Urinary bladder (tissue), 4 donors: ENCODE data around the gene AGAP1. TPM values are rescaled to one million over a fixed set of nuclear protein-coding genes. Genes with fewer than 3 reads are reported as not detected.

Experiments used
- DNase-seq: peaks from one replicate; pipeline ENCODE4 v3.0.0-alpha.2; 2015; ENCODE audit errors: extremely low spot score
- H3K27ac ChIP-seq: one replicate; pipeline ENCODE4 v1.5.1; 2013; ENCODE audit warnings: low read depth, mild to moderate bottlenecking, moderate library complexity
- H3K36me3 ChIP-seq: one replicate; pipeline ENCODE4 v1.6.1; 2013; ENCODE audit warnings: mild to moderate bottlenecking, moderate library complexity; ENCODE audit not compliant: insufficient read depth
- H3K4me1 ChIP-seq: one replicate; pipeline ENCODE4 v1.6.1; 2013; ENCODE audit warnings: mild to moderate bottlenecking, moderate library complexity; ENCODE audit not compliant: insufficient read depth
- H3K4me3 ChIP-seq: one replicate; pipeline ENCODE4 v1.5.1; 2013; ENCODE audit warnings: low read depth, low read length
- WGBS: extraction: QIAGEN DNeasy Blood & Tissue Kit; methylation state at CpG from one replicate; pipeline ENCODE4 v1.1.7; 2013; 5-methylcytosine and 5-hydroxymethylcytosine counted together
- polyA plus RNA-seq: library from polyadenylated mRNA; stranded (reverse); fragments of 200-250 nt; gene quantifications from one replicate; pipeline ENCODE4 v1.2.3, GENCODE V29; 2013
- total RNA-seq: library from RNA; depleted of rRNA; stranded (reverse); fragments of >200 nt; gene quantifications from one replicate; pipeline ENCODE4 v1.2.3, GENCODE V29; 2014
- donor health status: healthy with polysubstance abuse.
- donor health status: healthy.

The AGAP1 gene
- total and polyA plus RNA-seq, 2 donors = 12.8 to 24.7 TPM

- 89% methylated on average over 13 of the region's 13 CpGs for WGBS
- Histone ChIP-seq H3K27ac (no peak overlapping the region), H3K4me3 (no peak overlapping the region), H3K36me3 (no peaks in the 10 kb centered on the region), H3K4me1 (no peaks in the 10 kb centered on the region)
- DNase-seq = no peak
Observed at GRCh38 chr2:235964787-235965390, 471.0 kb downstream of the AGAP1 start.

- 89% methylated on average over 6 of the region's 6 CpGs for WGBS
- H3K4me3 ChIP-seq = no peak overlapping the region
- H3K4me1 ChIP-seq = no peaks in the 10 kb centered on the region
- no peak for DNase-seq
- H3K27ac ChIP-seq = no peak overlapping the region
- H3K36me3 ChIP-seq = peaks cover 1% of the 10 kb centered on the region
Observed at GRCh38 chr2:235966396-235966795, 472.6 kb downstream of the AGAP1 start.

GRCh38 chr2:235966932-235967757, 473.3 kb downstream of the AGAP1 start:
- no peak overlapping the region for H3K4me3 ChIP-seq
- WGBS = 95% methylated on average over 26 of the region's 26 CpGs
- H3K27ac ChIP-seq = no peak overlapping the region
- no peak for DNase-seq
- no peaks in the 10 kb centered on the region for H3K4me1 ChIP-seq
- peaks cover 1% of the 10 kb centered on the region for H3K36me3 ChIP-seq

- WGBS = 94% methylated on average over 8 of the region's 8 CpGs
Observed at GRCh38 chr2:235968155-235968554, 474.3 kb downstream of the AGAP1 start.

GRCh38 chr2:235968616-235969324, 474.9 kb downstream of the AGAP1 start:
- no peak for DNase-seq
- Histone ChIP-seq H3K27ac (no peak overlapping the region), H3K4me3 (no peak overlapping the region), H3K4me1 (no peaks in the 10 kb centered on the region), H3K36me3 (peaks cover 1% of the 10 kb centered on the region)
- WGBS = 93% methylated on average over 18 of the region's 18 CpGs

More at GRCh38 chr2:235968155-235968554, 474.3 kb downstream of the AGAP1 start:
- H3K36me3 ChIP-seq = peaks cover 1% of the 10 kb centered on the region
- DNase-seq = no peak
- no peaks in the 10 kb centered on the region for H3K4me1 ChIP-seq
- H3K4me3 ChIP-seq = no peak overlapping the region
- no peak overlapping the region for H3K27ac ChIP-seq

GRCh38 chr2:235970204-235971040, 476.6 kb downstream of the AGAP1 start:
- no peak overlapping the region for H3K4me3 ChIP-seq
- no peaks in the 10 kb centered on the region for H3K4me1 ChIP-seq
- no peak overlapping the region for H3K27ac ChIP-seq
- WGBS = 93% methylated on average over 23 of the region's 23 CpGs
- DNase-seq = no peak
- peaks cover 1% of the 10 kb centered on the region for H3K36me3 ChIP-seq

GRCh38 chr2:235976516-235976915, 482.7 kb downstream of the AGAP1 start:
- no peak for DNase-seq
- 95% methylated on average over 6 of the region's 6 CpGs for WGBS
- no peak overlapping the region for H3K27ac ChIP-seq
- H3K36me3 ChIP-seq = no peaks in the 10 kb centered on the region
- H3K4me3 ChIP-seq = no peak overlapping the region
- no peaks in the 10 kb centered on the region for H3K4me1 ChIP-seq

- DNase-seq = no peak
Observed at GRCh38 chr2:235976956-235977355, 483.1 kb downstream of the AGAP1 start.

GRCh38 chr2:235977445-235977844, 483.6 kb downstream of the AGAP1 start:
- Histone ChIP-seq H3K27ac (no peak overlapping the region), H3K4me1 (no peaks in the 10 kb centered on the region), H3K4me3 (no peak overlapping the region), H3K36me3 (no peaks in the 10 kb centered on the region)
- 92% methylated on average over 9 of the region's 9 CpGs for WGBS
- no peak for DNase-seq

More at GRCh38 chr2:235976956-235977355, 483.1 kb downstream of the AGAP1 start:
- H3K4me1 ChIP-seq = no peaks in the 10 kb centered on the region
- H3K36me3 ChIP-seq = no peaks in the 10 kb centered on the region
- 97% methylated on average over 11 of the region's 11 CpGs for WGBS
- H3K27ac ChIP-seq = no peak overlapping the region
- no peak overlapping the region for H3K4me3 ChIP-seq

GRCh38 chr2:235978022-235978421, 484.2 kb downstream of the AGAP1 start:
- 87% methylated on average over 1 of the region's 1 CpG for WGBS
- no peak overlapping the region for H3K27ac ChIP-seq
- no peaks in the 10 kb centered on the region for H3K4me1 ChIP-seq
- no peak for DNase-seq
- no peak overlapping the region for H3K4me3 ChIP-seq
- H3K36me3 ChIP-seq = no peaks in the 10 kb centered on the region

GRCh38 chr2:235979037-235979436, 485.2 kb downstream of the AGAP1 start:
- H3K27ac ChIP-seq = no peak overlapping the region
- no peaks in the 10 kb centered on the region for H3K36me3 ChIP-seq
- H3K4me1 ChIP-seq = no peaks in the 10 kb centered on the region
- DNase-seq = no peak
- H3K4me3 ChIP-seq = no peak overlapping the region
- WGBS = 79% methylated on average over 8 of the region's 8 CpGs

GRCh38 chr2:235979753-235980435, 486.1 kb downstream of the AGAP1 start:
- WGBS = 90% methylated on average over 15 of the region's 15 CpGs
- H3K27ac ChIP-seq = no peak overlapping the region
- no peak for DNase-seq
- no peaks in the 10 kb centered on the region for H3K4me1 ChIP-seq
- H3K4me3 ChIP-seq = no peak overlapping the region
- H3K36me3 ChIP-seq = no peaks in the 10 kb centered on the region

GRCh38 chr2:235981631-235982030, 487.8 kb downstream of the AGAP1 start:
- H3K27ac ChIP-seq = no peak overlapping the region
- 72% methylated on average over 15 of the region's 15 CpGs for WGBS
- no peaks in the 10 kb centered on the region for H3K4me1 ChIP-seq
- DNase-seq = no peak
- no peaks in the 10 kb centered on the region for H3K36me3 ChIP-seq
- H3K4me3 ChIP-seq = no peak overlapping the region
